Left renal pelvis (tissue), 4 donors: ENCODE data around the gene AMPD2. TPM values are rescaled to one million over a fixed set of nuclear protein-coding genes. Genes with fewer than 3 reads are reported as not detected.

Experiments used
- DNase-seq, 4 donors: peaks; one replicate each; pipeline ENCODE4 v3.0.0-alpha.2; 2013; ENCODE audit warnings: low read depth in 4 of 4, low spot score in 3 of 4
- polyA plus RNA-seq, 4 donors: library from polyadenylated mRNA; unstranded; fragments of 120-200 nt; gene quantifications; one replicate each; pipeline ENCODE4 v1.2.1, GENCODE V29; 2013; ENCODE audit not compliant: insufficient read length in 4 of 4

AMPD2 gene
- polyA plus RNA-seq, 4 donors = 40.7 to 62.4 (median 53.7) TPM

DNA sequence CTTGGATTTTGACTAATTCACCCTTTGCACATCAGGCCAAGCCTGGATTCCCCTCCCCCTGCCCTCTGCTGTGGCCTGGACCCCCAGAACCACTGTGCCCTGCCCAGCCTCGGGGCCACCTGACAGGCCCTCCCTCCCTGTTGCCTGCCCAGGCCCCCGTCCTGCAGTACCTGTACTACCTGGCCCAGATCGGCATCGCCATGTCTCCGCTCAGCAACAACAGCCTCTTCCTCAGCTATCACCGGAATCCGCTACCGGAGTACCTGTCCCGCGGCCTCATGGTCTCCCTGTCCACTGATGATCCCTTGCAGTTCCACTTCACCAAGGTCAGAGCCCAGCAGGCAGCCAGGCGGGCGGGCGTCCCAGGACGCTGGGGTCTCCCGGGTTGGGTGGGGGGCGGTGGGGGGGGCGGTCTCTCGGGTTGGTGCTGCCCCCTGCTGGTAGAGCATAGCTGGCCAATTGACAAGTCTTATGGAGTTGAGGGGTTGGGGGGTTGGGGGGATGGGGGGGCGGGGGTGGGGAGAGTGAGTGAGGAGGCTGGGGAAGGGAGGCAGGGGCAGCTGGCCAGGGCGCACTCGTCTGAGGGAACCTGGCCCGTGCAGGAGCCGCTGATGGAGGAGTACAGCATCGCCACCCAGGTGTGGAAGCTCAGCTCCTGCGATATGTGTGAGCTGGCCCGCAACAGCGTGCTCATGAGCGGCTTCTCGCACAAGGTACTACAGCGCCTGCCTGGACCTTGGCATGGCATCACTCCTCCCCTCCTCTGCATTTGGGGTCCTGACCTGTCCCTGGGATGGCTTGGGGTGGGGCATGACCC is 10.7 kb downstream of the AMPD2 start:
- DNase-seq = no peak

DNA sequence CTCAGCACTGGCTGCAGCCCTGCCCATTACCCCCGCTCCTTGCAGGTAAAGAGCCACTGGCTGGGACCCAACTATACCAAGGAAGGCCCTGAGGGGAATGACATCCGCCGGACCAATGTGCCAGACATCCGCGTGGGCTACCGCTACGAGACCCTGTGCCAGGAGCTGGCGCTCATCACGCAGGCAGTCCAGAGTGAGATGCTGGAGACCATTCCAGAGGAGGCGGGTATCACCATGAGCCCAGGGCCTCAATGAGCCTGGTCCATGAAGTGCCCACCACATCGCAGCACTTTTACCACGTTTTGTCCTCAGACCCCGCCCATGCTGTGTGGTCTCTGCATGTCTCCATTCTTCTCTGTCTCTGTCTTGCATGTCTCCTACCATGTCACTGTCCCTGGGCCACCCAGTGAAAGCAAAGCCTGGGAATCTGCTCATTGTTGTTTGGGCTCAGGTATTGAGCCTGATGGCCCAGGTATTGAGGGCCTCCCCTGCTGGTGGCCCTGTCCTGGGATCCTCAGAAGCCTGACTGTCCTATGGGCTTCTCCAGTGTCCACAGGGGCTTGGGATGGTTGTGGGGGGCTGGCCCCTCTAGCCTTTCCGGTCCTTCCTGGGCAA is 11.4 kb downstream of the AMPD2 start:
- no peak for DNase-seq

- no peak for DNase-seq
Measured at GRCh38 chr1:109631513-109632505, 12.2 kb downstream of the AMPD2 start.

GRCh38 chr1:109632671-109633346 is 13.2 kb downstream of the AMPD2 start:
- DNase-seq = no peak

GRCh38 chr1:109634292-109634691 is 14.7 kb downstream of the AMPD2 start:
- DNase-seq = no peak

DNA sequence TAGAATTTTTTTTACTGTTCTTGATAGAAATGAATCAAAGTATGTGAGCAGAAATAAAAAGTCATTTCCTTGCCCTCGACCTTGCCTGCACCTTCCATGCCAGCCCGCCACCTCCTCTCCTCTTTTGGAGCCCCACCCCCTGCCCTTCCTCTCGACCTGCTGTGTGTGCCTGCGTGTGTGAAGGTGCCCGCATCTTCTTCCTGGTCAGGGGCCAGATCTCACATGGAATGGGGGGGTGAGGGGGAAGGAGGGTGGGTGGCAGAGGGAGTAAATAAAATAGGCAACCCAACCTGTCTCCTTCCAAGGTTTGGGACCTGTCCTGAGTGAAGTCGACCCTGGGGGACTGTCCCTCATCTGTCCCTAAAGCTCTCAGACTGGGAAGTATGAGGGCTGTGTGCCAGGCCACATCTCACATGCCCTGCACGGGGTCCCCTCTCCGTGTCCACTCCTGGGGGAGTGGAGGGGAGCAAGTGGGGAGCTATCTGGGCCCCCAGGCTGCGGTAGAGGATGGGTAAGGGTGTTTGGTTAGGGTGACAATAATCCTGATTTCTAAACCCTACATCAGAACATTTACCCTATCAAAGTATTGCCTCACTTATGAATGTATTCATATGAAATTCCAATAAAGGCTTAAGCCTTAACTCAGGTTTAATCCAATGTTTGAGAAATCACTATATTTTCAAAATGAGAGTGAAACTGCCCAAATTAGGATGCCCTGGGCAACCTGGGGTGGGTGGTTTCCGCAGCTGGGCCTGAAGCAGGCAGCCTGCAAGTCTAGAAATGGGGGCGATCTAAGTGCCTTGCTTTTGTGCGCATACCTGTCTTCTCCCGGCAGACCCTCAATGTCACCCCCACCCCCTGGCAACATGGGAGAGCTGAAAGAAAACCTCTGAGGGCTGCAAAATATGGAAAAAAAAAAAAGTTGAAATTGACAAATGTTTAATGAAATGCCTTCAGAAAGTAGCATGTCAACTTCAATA is 15.4 kb downstream of the AMPD2 start:
- no peak for DNase-seq

DNA sequence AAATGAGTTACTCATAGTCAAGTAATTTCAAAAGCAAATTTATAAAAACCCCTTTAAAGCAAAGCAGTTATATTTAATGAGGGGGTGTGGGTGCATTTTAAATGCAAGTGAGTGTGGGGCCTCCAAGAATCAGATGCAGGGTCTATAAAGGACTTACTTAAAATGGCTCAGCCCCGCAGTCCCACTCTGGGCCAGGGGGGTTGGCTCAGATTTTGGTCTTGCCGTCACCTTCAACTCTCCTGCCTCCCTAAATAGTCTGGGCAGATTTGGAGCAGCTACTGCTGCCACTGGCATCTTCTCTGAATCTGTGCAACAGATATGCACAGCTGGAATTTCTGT is 16.2 kb downstream of the AMPD2 start:
- DNase-seq = no peak

DNA sequence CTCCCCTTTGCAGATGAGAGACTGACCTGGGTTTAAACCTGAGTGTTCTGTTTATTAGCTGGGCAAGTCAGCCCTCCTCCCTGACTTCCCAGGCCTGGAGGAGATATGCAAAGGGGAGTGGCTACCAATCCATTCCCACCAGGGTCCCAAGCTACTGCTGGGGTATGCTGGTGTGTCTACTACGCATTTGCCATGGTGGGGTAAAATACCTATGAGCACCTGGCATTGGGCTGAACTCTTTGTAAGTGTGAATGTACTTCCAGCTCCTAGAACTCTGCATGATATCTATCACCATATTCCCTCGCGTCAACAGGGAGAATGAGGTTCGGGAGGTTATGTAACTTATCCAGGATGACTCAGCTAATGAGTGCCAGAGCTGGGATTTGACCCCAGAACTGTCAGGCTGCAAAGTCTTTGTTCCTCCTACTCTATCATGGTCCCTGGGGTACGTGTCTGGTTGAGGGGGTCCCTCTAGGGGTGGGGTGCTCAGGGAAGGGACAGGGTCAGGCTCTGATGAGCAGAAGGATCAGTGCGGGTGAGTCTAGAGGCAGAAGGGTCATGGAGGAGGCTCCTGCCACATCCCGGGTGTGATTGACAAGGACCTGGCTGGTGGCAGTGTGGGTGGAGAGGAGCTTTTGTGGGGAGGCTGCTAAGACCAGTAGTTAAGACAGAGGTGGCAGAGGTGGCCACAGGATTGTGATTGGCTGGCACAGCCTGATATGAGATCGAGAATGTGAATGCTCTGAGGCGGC is 16.7 kb downstream of the AMPD2 start:
- no peak for DNase-seq

DNA sequence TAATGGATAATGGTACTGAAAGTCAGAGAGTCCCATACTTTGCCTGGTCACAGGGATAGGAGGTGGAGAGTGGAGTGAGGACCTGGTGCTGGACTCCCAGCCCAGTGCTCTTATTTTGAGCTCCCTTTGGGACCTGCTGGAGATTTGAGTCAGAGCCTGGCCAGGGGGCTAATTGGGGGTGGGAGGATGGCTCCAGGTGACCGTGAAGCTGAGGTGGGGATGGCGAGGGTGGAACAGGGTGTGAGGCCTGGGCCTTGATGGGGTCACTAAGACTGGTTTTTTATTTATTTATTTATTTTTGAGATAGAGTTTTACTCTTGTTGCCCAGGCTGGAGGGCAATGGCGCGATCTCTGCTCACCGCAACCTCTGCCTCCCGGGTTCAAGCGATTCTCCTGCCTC is 17.8 kb downstream of the AMPD2 start:
- no peak for DNase-seq

DNA sequence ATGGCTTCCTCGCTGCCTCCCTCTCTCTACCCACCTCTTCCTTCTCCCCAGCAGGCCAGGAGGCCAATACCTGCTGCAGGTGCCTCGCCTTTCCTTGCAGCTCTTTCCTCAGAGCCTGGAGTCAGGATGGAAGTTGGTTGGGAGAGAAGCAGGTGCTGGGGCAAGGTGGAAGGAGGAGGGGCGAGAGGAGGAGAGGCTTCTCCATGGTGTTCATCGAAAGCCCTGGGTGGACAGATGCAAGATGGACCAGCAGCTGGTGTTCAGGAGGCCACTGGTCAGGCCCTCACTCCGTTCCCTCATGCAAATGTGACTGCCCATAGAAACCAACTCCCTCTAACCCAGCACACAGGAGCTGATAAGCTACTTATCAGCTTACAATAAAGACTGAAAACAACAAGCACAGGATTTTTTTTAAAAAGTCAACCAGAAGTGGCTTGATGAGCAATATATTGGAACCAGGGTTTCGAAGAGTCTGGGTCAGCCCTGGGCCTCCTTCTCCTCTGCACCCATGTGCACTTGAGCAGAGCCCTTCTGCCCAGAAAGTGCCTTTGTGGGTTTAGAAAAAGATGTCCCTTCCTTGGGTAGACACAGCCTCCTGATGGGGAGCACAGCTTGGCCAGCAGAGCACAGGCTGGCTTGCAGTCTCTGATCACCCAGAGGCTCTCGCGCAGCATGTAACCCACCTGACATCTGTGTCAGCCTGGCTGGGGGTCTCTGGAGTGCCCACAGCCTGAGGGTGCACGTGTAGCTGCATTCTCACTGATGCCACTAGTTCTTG is 19.6 kb downstream of the AMPD2 start:
- no peak for DNase-seq

DNA sequence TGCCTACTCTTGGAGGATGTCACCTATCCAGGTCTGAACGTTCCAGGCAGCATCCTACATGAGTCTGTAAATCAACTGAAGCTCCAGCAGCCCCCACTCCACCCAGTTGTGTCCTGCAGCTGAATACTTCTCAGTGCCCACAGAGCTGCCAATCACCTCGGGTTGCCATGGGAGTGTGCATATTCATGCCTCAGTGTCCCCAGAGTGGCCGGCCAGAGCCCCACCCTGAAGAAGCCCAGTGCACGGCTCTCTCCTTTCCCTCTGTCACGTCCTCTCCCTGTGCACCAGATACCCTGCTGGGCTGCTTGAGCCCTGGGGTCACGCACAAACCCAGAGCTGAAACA is 20.2 kb downstream of the AMPD2 start:
- DNase-seq = no peak

GRCh38 chr1:109640285-109640865 is 20.7 kb downstream of the AMPD2 start:
- DNase-seq = no peak

DNA sequence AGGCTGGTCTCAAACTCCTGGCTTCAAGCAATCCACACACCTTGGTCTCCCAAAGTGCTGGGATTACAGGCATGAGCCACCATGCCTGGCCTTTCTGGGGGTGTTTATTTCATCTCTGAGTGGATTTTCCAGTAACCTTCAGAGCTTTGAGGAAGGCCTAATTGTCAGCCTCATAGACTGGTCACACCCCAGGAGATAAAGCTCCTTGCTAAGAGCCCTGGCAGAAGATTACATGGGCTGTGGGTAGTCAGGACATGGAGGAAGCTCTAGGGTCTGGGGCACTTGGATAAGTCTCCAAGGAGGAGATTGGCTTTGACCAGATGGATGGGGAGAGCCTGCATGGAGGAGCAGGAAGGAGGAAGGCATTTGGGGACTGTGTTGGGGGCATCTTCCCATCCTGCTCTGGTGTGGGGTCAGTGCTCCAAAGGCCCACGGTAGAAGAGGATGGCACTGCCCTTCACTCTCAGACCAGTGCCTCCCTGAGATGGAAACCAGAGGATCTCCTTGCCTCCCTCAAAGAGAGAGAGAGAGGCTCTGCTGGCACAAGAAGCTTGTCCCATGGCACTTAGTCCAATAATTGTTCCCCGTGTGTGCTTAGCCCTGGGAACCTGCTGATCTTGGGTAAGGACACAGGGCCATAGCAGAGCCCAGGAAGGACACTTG is 21.6 kb downstream of the AMPD2 start:
- DNase-seq = no peak

GRCh38 chr1:109641861-109642260 is 22.2 kb downstream of the AMPD2 start:
- DNase-seq = no peak

- DNase-seq = no peak
Measured at GRCh38 chr1:109642626-109643025, 23.0 kb downstream of the AMPD2 start.

- no peak for DNase-seq
Measured at GRCh38 chr1:109643385-109644230, 24.0 kb downstream of the AMPD2 start.
